Upper lobe of left lung (tissue), 4 donors: Measurements from ENCODE around the gene RAB33A.

Experiments
- CTCF ChIP-seq, 6 experiments: fragments of 450-650 bp in 4 of 6; fragments of 200-600 bp in 2 of 6; sonication (generic) in 2 of 6; IDR thresholded peaks; one replicate each; pipeline ENCODE4 v1.5.1; 2016 to 2019; ENCODE audit warnings: antibody characterized with exemption in 6 of 6
- EP300 ChIP-seq, 4 donors: sonication (generic); formaldehyde crosslinking; IDR thresholded peaks; one replicate each; pipeline ENCODE4 v1.5.1; 2017; ENCODE audit warnings: antibody characterized with exemption in 4 of 4, control low read depth in 2 of 4
- POLR2A ChIP-seq, 4 donors: fragments of 450-650 bp; IDR thresholded peaks; one replicate each; pipeline ENCODE4 v1.5.1; 2016 to 2017; ENCODE audit warnings: antibody characterized with exemption in 4 of 4, mild to moderate bottlenecking in 2 of 4
- POLR2AphosphoS5 ChIP-seq, 2 donors: sonication (generic); formaldehyde crosslinking; IDR thresholded peaks; one replicate each; pipeline ENCODE4 v1.5.1; 2017; ENCODE audit warnings: antibody characterized with exemption in 2 of 2

- TF ChIP-seq CTCF (IDR thresholded peaks at IDR 0.05) = no peak
- no peak for TF ChIP-seq POLR2A (IDR thresholded peaks at IDR 0.05)
- TF ChIP-seq POLR2AphosphoS5 (IDR thresholded peaks at IDR 0.05) = no peak
- no peak for TF ChIP-seq EP300 (IDR thresholded peaks at IDR 0.05)
These were observed 863 bp upstream of the RAB33A start for GRCh38 chrX:130170752-130171445.
